T1000 (cell line): Measurements from ENCODE around the gene FAM3D.
A peak's percentile ranks its signal among the peaks of the same experiment; 100 is the strongest.

Experiments used
- DNase-seq: peaks from one replicate; lab custom pipeline; 2025; ENCODE audit warnings: mixed read lengths; lab: John Stamatoyannopoulos, UW

FAM3D gene

DNA sequence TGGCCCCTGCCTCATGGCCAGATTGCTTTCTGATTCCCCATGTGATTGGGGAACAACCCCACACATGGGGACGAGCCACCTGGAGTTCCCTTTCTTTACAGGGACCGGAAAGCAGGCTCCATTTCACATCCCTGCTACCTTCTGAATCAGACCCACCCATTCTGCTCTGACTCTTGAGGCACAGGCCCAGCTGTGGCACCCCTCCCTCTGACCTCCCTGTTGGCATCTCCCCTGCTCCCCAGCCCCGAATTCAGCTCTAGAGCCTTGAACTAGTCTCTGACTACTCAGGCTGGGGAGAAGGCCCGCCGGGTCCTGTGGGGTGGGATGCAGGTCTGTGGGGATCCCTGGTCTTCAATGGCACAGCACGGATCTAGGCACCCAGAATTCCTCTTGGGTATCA is 12.1 kb downstream of the FAM3D start:
- DNase-seq: no peak

GRCh38 chr3:58652624-58653023 is 13.9 kb downstream of the FAM3D start:
- no peak for DNase-seq

GRCh38 chr3:58651276-58651675 is 15.3 kb downstream of the FAM3D start:
- no peak for DNase-seq

- DNase-seq: no peak
Measured at GRCh38 chr3:58647381-58648141, 19.0 kb downstream of the FAM3D start.

GRCh38 chr3:58646503-58646902 is 20.1 kb downstream of the FAM3D start:
- no peak for DNase-seq

DNA sequence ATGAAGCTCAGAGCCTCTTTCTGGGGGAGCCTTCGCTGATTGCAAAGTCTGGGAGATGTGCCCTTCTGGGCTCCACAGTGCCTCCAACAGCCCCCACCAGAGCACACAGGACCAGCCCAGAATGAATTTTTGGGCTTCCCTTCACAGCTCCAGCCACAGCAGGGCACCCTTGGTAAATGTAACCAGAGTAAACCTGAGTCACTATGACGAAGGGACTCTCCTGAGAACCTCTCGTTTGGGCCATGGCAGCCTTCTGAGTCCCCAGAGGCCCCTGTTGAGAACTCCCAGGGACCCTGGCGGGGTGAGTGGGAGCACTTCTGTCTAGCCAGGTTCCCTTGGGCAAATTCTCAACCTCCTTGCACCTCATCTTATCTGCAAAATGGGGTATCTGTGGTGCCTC is 20.8 kb downstream of the FAM3D start:
- no peak for DNase-seq

GRCh38 chr3:58642846-58643245 is 23.7 kb downstream of the FAM3D start:
- DNase-seq: no peak

DNA sequence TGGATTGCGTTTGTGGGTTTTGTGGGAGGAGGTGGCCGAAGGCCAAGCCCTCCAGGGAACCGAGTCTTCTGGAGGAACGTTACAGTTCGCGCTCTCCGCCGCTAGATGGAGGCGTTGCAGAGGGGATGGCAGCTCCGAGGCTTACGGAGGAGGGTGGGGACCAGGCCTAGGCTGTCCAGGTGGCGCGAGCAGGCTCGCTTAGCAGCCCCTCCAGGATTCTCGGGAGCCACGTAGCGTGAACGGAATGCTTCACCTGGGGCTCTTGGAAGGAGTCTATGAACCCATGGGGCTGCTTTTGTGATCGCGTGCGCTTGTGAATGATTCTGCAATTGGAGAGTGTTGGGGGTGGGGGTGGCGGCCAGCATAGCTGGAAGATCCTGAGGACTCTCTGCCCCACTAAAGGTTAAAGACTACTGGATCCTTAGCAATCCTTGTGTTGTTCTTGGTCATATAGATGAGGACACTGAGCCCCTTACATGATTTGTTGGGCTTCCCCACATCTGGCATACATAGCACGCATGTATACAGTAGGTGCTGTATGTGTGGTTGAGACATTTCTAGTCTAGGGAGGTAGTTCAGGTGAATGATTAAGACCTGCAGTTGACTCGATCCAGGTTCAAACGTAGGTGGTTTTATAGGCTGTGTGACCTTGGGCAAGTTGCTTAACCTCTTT is 25.7 kb downstream of the FAM3D start:
- DNase-seq: peak; percentile 63

DNA sequence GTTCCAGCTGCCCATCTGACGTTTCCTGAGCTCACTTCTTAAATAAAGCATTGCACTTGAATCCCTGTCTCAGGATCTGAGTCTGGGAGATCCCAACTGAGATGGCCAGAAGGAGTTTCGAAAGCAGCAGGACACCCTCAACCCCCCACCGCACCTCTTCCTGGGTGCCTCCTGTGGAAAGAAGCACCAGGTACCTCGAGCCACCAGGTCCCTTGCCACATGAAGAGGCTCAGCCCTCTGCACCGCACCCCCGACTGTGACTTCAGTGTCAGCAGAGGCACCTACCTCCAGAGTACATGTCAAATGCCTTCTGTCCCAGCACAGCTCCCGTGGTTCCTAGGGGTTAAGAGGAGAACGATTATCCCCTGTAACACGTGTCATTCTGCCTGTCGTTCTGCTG is 26.7 kb downstream of the FAM3D start:
- DNase-seq: no peak

DNA sequence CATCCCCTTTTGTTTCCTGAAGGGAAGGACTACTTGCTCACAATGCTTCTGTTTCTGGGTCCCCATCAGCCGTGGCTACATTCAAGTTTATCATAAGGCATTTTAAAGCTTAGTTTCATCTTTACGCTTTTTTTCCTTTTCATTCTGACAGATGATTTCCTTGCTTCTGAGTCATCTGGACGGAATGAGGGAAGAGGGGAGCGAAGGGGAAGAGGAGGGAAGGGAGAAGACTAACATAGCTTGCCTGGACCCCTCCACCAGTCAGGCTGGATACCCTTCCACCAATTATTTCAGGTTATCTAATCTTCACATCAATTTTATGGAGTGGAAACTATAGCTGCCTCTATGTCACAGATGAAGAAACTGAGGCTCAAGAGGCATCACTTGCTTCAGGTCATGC is 27.6 kb downstream of the FAM3D start:
- DNase-seq: no peak

GRCh38 chr3:58638591-58638990 is 28.0 kb downstream of the FAM3D start:
- no peak for DNase-seq

DNA sequence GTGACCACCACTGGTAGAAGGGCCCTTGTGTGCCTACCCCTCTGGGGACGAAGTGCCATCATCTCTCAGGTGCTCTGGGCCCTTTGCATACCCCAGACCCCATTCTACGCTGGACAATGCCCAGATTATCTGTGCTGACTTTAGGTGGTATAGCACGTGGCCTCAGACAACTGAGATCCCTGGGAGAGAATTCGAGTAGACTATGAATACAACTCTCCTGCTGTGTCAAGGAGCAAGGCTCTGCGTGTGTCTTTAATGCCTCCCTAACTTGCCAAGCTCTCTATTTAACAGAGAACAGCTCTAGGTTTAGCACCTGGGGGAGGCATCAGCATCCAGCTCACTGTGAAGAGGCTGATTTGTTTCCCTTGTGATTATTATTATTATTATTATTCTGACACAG is 29.1 kb downstream of the FAM3D start:
- DNase-seq: no peak

DNA sequence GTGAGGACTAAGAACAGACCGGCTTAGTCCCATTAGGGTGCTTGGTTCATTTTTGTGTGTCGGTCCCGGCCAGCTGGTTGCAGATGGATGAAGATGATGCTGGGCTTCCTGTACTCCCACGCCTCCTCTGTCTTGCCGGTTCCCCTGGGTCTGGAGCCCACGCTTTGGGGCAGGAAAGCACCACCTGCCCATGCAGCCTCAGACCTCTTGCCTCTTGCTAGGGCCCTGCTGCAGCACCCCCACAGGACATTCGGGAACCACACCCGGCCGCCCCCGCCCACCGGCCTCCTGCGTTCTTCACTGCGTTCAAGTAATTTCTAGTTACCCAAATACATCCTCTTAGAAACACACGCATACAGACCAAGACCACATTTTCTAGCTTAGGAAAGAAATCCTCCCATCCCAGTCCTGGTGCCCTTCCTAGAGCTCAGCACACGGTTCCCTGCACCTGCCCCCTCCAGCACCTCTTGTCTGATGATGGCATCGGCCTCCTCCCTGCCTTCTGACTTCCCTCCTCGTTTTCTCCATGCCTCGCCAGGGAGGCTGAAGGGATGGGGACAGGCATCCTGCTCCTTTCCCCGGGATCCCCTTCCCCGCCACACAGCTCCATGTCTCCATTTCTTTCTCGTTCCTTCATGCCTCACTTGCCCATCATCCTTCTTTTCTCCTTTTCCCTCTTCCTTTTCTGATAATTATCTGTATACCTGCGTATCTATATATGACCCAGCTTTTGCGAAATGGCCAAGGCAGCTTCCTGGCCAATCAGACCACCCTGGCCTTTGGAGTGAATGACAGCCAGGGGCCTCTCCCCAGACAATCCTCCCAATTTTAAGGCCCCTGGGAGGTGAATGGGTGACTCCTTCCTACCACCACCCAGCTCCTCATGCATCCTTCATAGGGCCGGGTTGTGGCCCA is 30.9 kb downstream of the FAM3D start:
- DNase-seq: no peak

- no peak for DNase-seq
Measured at GRCh38 chr3:58633157-58633865, 33.3 kb downstream of the FAM3D start.

DNA sequence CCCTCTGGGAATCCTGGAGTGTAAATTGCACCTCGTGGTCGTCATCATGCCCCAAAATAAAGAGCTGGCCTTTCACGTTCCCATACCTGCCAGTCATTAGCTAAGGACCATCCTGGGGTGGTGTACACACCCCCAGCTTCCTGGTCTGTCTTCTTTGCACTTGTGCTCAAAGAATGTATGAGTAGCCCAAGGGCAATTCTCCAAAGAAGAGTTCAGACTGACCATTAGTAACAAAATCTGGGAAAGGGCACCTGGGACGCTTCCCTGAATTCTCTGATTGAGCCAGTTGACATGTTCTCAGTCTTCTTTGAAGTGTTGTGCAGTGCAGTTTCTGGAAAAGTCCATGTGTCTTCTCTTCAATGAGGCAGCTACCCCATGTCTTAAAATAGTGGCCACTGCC is 34.8 kb downstream of the FAM3D start:
- DNase-seq: no peak

- no peak for DNase-seq
Measured at GRCh38 chr3:58630710-58631092, 35.9 kb downstream of the FAM3D start.

GRCh38 chr3:58630076-58630709 is 36.4 kb downstream of the FAM3D start:
- DNase-seq: peak; percentile 41

DNA sequence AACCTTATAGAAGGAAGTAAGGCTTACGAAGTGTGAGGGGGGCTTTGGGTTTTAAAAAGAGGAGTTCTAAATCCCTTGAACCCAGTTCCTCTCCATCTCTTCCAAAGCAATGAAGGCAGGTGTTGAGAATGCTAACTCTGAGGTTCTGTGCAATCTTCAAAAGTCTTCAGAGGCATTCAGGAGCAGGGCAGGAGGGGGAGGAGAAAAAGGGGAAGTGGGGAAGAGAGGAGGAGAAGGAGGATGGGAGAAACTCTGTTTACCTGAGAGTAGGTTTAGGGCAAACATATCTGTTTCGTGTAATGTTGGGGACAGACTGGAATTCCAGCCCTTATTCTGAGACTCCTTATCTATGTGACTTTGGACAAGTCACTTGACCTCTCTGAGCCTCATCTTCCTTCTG is 36.9 kb downstream of the FAM3D start:
- no peak for DNase-seq

DNA sequence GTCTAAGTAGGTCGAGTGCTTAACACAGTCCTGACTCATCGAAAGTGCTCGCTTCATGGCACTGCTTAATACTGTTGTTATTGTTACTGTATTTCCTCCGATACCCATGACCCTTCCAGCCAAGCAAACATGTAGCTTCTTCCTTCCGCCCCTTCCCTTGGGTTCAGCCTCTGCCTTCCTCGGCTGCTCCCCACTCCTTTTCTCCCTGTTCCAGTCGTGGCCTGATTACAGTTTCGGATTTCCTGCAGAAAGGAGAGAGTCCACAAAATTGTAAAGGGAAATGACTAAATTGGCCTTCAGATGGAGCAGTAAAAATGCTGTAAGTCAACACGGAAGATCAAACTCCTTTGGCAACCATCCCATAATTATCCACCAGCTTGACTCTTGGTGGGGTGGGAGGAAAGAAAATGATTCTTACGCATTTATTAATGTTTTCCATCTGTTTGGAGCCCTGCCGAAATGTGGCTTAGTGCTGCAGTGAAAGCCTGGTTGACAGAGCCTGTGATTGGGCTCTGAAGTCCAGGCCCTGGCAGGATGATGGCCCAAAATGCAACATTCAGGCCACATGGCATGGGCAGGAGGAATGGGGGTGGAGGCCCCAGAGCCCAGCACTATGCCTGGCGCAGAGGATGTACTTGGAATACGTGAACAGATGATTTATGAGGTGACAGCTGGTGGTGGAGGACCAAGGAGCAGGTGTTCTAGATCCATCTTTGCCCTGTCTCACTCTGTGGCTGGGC is 37.6 kb downstream of the FAM3D start:
- DNase-seq: peak; percentile 15

DNA sequence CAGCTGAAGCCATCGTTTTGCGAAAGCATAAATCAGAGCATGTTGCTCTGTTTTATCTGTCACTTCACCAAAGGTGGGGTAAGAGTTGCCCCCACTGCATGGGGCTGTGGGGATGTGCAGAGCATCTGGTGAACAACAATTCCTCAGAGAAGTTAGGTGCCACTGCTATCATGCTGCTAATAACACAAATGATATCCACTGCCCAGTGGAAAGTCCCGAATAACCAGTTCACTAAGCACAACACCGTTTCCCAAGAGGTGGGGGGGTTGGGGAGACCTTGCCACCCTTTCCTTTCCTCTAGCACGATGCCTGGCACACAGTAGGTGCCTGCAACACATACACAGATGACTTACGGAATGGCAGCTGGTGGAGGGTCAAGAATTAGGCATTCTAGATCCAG is 38.6 kb downstream of the FAM3D start:
- no peak for DNase-seq

DNA sequence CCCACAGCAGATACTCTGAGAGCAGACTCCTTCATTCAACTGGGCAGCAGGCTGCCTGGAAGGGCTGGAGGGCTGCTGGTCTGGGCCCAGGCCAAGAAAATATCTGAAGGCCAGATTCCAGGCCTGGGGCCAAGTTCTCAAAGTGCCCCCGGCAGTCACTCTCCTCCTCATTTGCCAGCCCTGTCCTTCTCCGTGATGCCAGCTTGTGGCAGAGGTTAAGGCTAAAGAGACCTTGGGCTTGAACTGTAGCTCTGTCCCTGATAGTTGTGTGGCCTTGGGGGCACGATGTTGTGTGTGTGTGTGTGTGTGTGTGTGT is 39.0 kb downstream of the FAM3D start:
- DNase-seq: peak; percentile 21
